Measurements from ENCODE around the gene OLA1. TPM values are rescaled to one million over a fixed set of nuclear protein-coding genes. Genes with fewer than 3 reads are reported as not detected.

OLA1 gene
- total and polyA plus RNA-seq, 2 of the 13 experiments (the other 11 are each of a cell fraction or from before 2014, with no cell fraction given), result 153 to 241 TPM

DNA sequence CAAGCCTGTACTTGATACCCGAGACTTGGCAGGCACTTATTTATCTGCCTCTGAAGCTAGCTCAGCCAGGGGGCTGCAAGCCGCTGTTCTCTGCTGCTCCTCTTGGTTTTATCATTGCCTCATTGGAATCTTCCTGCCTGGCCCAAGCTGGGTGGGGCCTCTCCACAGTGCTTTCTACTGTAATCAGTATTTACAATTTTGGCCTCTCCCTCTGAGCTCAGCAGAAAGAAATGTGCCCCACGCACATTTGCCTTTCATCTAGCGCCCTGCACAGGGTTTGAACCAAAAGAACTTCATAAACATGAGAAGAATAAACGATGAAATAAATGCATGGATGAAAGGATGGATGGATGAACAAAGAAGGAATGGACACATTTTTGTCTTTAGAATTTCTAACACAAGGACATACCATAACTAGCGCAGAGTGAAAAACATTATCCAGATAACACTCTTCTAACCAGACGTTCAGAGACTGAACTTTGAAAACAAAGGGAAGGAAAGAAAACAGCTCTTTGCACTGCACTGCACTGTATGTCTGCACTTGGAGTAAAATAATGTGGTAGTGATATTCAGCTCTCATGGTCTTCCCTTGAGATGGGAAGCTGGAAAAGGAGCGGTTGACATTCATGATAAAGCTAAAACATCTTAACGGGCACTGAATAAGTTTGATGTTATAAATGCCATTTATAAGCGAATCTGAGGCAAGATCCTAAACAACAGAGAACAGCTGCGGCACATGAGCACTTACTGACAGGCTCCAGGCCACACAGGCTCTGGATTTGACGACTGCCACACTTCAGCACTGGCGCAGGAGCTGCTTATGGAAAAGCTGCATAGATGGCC lies 196.4 kb downstream of the OLA1 start (continued):
- TF ChIP-seq, protein P1, sequence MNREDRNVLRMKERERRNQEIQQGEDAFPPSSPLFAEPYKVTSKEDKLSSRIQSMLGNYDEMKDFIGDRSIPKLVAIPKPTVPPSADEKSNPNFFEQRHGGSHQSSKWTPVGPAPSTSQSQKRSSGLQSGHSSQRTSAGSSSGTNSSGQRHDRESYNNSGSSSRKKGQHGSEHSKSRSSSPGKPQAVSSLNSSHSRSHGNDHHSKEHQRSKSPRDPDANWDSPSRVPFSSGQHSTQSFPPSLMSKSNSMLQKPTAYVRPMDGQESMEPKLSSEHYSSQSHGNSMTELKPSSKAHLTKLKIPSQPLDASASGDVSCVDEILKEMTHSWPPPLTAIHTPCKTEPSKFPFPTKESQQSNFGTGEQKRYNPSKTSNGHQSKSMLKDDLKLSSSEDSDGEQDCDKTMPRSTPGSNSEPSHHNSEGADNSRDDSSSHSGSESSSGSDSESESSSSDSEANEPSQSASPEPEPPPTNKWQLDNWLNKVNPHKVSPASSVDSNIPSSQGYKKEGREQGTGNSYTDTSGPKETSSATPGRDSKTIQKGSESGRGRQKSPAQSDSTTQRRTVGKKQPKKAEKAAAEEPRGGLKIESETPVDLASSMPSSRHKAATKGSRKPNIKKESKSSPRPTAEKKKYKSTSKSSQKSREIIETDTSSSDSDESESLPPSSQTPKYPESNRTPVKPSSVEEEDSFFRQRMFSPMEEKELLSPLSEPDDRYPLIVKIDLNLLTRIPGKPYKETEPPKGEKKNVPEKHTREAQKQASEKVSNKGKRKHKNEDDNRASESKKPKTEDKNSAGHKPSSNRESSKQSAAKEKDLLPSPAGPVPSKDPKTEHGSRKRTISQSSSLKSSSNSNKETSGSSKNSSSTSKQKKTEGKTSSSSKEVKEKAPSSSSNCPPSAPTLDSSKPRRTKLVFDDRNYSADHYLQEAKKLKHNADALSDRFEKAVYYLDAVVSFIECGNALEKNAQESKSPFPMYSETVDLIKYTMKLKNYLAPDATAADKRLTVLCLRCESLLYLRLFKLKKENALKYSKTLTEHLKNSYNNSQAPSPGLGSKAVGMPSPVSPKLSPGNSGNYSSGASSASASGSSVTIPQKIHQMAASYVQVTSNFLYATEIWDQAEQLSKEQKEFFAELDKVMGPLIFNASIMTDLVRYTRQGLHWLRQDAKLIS (CRISPR knock-in tag; IDR thresholded peaks at IDR 0.05), result no peak
- TF ChIP-seq HDAC6 (IDR thresholded peaks at IDR 0.05; ENCODE audit: low read depth, low read length) (no peak), ZNF34 (CRISPR knock-in tag; IDR thresholded peaks at IDR 0.05; ENCODE audit: borderline replicate concordance) (peak; percentile 44; the same call in 1 of the 2 replicates), MEIS1 (CRISPR knock-in tag; IDR thresholded peaks at IDR 0.05; ENCODE audit: borderline replicate concordance) (no peak), MEIS2 (CRISPR knock-in tag; IDR thresholded peaks at IDR 0.05) (0 out of 2 replicates have a peak, but pooled peaks have one; percentile 25), JUN (CRISPR knock-in tag; IDR thresholded peaks at IDR 0.05) (peak; percentile 96), ATF1 (CRISPR knock-in tag; IDR thresholded peaks at IDR 0.05) (no peak), LCORL (IDR thresholded peaks at IDR 0.05) (no peak; the same call in 1 of the 2 replicates), LCORL (CRISPR knock-in tag; IDR thresholded peaks at IDR 0.05) (peak; percentile 91), FOXJ3 (CRISPR knock-in tag; IDR thresholded peaks at IDR 0.05; ENCODE audit: borderline replicate concordance) (peak; percentile 7; the same call in 1 of the 2 replicates), ZBTB7B (CRISPR knock-in tag; IDR thresholded peaks at IDR 0.05) (no peak), SMAD3 (CRISPR knock-in tag; IDR thresholded peaks at IDR 0.05) (peak; percentile 53; the same call in 1 of the 2 replicates), NCOA2 (CRISPR knock-in tag; IDR thresholded peaks at IDR 0.05) (peak; percentile 37; the same call in 1 of the 2 replicates), KAT8 (CRISPR knock-in tag; IDR thresholded peaks at IDR 0.05) (peak; percentile 36; the same call in 1 of the 2 replicates), TBX2 (CRISPR knock-in tag; IDR thresholded peaks at IDR 0.05; ENCODE audit: borderline replicate concordance) (peak; percentile 56; the same call in 1 of the 2 replicates), HMG20A (CRISPR knock-in tag; IDR thresholded peaks at IDR 0.05; ENCODE audit: borderline replicate concordance) (peak; percentile 67; the same call in 1 of the 2 replicates)
- TF ChIP-seq, protein P2, sequence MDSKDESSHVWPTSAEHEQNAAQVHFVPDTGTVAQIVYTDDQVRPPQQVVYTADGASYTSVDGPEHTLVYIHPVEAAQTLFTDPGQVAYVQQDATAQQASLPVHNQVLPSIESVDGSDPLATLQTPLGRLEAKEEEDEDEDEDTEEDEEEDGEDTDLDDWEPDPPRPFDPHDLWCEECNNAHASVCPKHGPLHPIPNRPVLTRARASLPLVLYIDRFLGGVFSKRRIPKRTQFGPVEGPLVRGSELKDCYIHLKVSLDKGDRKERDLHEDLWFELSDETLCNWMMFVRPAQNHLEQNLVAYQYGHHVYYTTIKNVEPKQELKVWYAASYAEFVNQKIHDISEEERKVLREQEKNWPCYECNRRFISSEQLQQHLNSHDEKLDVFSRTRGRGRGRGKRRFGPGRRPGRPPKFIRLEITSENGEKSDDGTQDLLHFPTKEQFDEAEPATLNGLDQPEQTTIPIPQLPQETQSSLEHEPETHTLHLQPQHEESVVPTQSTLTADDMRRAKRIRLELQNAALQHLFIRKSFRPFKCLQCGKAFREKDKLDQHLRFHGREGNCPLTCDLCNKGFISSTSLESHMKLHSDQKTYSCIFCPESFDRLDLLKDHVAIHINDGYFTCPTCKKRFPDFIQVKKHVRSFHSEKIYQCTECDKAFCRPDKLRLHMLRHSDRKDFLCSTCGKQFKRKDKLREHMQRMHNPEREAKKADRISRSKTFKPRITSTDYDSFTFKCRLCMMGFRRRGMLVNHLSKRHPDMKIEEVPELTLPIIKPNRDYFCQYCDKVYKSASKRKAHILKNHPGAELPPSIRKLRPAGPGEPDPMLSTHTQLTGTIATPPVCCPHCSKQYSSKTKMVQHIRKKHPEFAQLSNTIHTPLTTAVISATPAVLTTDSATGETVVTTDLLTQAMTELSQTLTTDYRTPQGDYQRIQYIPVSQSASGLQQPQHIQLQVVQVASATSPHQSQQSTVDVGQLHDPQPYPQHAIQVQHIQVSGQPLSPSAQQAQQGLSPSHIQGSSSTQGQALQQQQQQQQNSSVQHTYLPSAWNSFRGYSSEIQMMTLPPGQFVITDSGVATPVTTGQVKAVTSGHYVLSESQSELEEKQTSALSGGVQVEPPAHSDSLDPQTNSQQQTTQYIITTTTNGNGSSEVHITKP (CRISPR knock-in tag; IDR thresholded peaks at IDR 0.05; ENCODE audit: low read depth), result 0 out of 2 replicates have a peak, but pooled peaks have one; percentile 24
- TF ChIP-seq, protein P3, sequence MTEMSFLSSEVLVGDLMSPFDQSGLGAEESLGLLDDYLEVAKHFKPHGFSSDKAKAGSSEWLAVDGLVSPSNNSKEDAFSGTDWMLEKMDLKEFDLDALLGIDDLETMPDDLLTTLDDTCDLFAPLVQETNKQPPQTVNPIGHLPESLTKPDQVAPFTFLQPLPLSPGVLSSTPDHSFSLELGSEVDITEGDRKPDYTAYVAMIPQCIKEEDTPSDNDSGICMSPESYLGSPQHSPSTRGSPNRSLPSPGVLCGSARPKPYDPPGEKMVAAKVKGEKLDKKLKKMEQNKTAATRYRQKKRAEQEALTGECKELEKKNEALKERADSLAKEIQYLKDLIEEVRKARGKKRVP (CRISPR knock-in tag; IDR thresholded peaks at IDR 0.05), result peak in 1 of 2 experiments; percentile 72; a peak in 1 of 4 replicates
- TF ChIP-seq, protein P4, sequence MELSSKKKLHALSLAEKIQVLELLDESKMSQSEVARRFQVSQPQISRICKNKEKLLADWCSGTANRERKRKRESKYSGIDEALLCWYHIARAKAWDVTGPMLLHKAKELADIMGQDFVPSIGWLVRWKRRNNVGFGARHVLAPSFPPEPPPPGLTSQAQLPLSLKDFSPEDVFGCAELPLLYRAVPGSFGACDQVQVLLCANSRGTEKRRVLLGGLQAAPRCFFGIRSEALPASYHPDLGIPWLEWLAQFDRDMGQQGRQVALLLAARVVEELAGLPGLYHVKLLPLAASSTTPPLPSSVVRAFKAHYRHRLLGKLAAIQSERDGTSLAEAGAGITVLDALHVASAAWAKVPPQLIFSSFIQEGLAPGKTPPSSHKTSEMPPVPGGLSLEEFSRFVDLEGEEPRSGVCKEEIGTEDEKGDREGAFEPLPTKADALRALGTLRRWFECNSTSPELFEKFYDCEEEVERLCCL (CRISPR knock-in tag; IDR thresholded peaks at IDR 0.05; ENCODE audit: borderline replicate concordance), result 0 out of 2 replicates have a peak, but pooled peaks have one; percentile 24

Data from HepG2 (cell line).